Mesangial cell (primary cell): ENCODE data around the gene F2R. TPM values are rescaled to one million over a fixed set of nuclear protein-coding genes. Genes with fewer than 3 reads are reported as not detected.

Experiments
- total RNA-seq: library from RNA; depleted of rRNA; stranded (reverse); fragments of >200 nt; gene quantifications from 2 replicates; pipeline ENCODE4 v1.2.3, GENCODE V29; 2015

F2R gene
- 143 and 429 TPM in 2 replicates for total RNA-seq

GRCh38 chr5:76715736-76716455, at the start of gene F2R:
Gene F2R (plus strand): TSS chr5:76716126. CDS start chr5:76716308, 182 bp downstream.

Other genes with a start within 250 kb of the F2R start
- gene F2RL2, start 92.7 kb upstream of the F2R start, total RNA-seq: 18.3 and 58.7 TPM in 2 replicates
- gene F2RL1, start 102.9 kb downstream of the F2R start, total RNA-seq: 39.1 and 88.1 TPM in 2 replicates
- not detected in 2 replicates for gene S100Z, start 133.9 kb downstream of the F2R start, total RNA-seq
- 0.33 and 2.9 TPM in 2 replicates for gene CRHBP, start 236.9 kb downstream of the F2R start, total RNA-seq